Raji (cell line): ENCODE data around the gene VPS35.
A peak's percentile ranks its signal among the peaks of the same experiment; 100 is the strongest.

Experiments
- POLR2A ChIP-seq: IDR thresholded peaks from 2 replicates; pipeline ENCODE4 v1.6.1; 2011; ENCODE audit warnings: low read depth, low read length, control low read depth; ENCODE audit not compliant: insufficient read depth

The VPS35 gene

DNA sequence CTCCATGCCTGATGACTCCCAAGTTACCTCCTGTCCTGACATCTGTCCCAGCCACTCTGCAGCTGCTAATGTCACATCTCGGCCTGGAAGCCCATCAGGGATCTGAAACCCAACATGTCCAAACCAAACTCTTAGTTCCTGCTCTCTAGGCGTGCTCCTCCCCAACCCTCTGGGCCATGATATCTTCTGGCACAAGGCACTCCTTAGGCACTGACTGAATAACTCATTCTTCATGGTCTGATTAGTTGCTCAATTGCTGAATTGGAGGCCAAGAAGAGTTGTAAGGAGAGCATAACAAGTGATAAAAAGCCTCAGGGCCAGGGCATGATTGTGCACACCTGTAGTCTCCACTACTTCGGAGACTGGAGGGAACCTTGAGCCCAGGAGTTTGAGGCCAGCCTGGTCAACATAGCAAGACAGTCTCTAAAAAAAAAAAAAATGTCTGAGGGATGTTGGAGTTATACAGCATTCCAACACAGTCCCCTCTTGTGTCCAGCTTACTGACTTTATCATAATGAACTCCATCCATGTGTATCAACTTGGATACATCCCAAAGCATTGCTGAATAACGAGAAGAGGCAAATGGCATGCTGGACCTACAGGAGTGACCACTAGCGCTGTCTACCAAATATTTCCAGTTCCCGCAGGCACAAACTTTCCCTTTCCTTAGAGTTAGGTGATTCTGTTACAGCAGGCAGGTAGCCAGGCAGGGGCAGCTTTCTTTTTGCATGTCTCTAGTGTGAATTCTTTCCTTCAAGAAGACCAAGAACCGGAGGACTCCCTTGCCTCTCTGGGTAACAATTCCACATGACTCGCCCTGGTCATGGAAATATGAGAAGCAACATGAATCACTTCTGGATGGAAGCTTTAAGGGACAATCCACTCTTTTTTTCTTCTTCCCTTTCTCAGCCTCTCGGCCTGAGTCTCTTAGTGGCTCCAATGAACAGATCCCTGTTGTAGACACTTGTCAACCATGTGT is 49.7 kb downstream of the VPS35 start:
- no peak for TF ChIP-seq POLR2A

DNA sequence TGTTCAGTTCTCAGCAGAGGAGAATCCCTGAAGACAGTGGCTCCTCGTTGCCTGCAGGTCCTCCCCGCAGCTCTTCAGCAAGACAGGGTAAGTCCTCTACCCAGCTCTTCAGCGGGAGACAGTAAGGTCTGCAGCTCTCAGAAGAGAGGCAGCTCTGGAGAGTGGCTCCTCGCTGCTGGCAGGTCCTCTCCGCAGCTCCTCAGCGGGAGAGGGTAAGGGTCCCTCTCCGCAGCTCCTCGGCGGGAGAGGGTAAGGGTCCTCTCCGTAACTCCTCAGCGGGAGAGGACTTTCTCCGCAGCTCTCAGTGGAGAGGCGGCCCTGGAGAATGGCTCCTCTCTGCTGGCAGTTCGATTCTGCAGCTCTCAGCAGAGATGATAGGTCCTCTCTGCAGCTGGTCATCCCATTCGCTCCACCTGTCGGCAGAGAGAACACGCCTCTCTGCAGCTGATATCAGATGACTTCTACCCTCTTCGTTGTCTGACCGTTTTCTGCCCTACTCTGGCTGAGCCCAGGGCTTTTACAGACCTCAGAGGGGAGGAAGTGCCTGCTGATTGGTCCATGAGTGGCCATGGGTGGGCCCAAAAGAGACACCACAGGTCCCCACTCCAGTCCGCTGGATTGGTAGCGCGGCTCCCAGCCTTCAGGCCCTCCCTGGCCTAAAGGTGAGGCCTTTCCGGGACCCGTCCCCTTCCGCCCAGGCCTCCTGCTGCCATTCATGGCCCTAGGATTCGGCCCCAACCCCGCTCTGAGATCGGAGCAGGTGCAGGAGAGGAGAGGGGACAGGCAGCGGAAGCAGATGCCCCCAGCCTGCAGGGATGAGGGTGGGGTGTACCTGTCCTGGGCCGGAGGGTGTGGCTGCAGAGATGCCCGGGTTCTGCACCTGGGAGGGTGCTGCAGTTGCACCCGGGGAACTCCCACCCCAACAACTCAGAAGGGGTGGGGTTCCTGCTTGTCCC is 55.9 kb downstream of the VPS35 start:
- TF ChIP-seq POLR2A, result no peak

DNA sequence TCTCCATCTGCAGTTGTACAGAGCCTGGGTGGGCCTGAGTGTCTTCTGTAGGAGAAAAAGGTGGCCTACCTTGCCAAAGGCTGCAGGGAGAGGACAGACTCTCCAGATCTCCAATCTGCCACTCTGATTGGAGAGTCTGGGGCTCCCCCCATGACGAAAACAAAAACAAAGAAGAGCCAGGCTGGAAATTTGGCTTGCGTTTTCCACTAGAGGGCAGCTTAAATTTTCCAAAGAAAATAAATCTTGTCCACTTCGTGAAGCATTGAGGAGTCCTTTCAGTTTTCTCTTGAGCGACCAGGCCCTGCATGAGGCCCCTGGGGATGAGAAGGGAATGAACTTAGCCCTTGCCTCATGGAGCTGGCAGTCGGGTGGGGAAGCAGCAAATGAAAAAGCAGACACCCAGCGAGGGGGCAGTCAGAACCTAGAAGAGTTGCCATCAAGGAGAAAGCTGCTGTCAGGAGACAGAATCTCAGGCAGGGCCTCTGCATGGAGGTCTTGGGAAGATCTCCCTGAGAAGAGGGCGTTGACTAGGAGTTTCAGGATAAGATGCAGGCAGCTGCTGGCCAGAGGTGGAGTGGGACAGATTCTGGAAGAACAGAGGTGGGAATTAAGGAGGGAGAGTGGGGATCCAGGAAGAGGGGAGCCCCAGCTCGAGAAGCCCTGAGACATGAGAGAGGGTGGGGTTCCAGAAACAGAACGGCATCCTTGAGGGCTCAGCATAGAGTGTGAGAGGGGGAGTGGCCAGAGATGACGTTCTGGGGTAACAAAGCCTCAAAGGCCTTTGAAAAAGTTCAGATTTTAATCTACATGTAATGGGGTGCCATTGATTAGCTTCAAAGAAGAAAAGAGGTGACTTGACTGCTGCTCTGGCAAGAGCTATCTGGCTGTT is 59.4 kb downstream of the VPS35 start:
- no peak for TF ChIP-seq POLR2A

DNA sequence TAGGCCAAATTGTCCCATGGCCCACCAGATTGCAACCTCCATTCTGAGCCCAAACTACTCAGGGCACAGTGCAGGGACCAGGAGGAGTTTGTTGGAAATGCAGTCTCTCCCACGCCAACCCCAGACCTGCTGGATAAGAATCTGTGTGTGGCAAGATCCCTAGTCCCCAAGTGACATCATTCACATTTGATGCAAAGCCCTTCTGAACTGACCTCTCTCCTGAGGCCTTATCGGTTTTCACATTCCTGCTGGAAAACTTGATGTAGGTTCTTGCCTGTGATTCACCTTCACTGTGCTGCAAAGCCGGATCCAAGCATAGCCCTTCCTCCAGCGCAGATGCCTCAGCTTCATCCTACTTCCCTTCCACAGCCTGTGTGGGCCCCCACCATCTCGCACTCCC is 61.2 kb downstream of the VPS35 start:
- TF ChIP-seq POLR2A, result no peak

DNA sequence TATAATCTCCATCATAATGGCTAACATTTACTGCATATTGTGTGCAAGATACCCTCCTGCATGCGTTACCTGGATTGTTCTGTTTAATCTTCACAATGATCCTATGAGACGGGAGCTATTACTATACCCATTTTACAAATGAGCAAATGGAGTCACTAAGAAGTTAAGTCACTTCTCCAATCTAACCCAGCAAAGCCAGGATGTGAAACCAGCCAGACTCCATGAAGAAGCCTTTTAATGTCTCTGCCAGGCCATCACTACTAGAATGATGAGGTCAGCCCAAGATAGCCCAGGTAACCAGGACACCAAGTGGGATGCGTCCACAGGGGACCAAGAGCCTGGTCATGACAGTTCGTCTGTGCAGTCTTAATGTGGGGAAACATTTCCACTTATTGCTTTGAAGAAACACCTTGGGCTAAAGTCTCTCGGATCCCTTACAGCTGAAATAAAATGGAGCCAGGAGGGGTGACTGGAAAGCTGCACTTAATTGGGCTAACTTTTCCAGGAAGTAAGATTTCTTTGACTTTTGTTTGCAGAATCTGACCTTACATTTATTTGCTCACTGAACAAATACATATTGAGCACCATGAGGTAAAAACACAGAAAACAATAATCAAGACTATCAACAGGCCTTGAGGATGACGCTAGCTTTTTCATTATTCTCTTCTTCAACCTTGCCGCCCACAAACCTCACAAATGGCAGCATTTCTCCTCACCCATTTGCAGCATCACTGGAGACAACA is 66.9 kb downstream of the VPS35 start:
- TF ChIP-seq POLR2A, result no peak

DNA sequence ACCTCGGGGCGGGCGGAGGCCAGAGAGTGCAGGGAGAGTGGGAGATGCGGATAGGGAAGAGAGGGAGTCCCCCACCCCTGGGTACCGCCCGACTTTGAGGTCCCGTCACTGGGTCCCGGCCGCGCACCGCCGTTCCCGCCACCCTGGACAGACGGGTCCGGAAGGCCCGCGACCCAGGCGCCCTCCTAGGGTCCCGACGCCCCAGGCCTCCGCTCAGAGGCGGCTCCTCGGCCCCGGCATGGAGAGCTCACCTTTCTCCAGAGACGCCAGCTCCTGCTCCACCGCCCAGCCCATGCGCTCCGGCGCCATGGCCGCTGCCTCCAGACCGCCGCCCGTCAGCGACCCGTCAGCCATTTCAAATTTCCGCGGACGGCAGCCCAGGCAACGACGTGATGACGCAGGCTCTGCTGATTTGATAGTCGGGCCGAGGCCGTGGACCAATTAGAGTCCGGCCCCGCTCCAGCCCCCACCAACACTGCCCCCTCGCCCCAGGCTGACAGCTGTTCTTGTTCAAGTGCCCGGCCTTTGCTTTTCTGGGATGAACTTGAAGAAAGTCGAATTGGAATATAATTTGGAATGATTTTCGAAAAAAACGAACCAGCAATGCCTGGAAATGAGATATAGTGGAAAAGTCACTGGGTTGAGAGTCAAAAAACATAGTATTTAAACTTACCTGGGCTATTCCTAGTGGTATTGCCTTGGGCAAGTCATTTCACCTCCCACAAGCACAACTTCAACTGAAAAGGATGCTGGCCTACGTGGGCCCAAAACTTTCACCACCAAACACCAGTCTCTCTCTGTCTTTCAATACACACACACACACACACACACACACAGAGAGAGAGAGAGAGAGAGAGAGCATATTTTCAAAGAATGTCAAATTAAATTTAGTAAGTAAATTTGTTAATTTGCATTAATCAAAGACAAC is 67.7 kb downstream of the VPS35 start, which contains the start of gene SHCBP1:
Gene SHCBP1 (minus strand): TSS at position 374 of the 928 bp plus-strand sequence. CDS start 20 bp downstream, at position 354.
- TF ChIP-seq POLR2A, result peak; percentile 82

DNA sequence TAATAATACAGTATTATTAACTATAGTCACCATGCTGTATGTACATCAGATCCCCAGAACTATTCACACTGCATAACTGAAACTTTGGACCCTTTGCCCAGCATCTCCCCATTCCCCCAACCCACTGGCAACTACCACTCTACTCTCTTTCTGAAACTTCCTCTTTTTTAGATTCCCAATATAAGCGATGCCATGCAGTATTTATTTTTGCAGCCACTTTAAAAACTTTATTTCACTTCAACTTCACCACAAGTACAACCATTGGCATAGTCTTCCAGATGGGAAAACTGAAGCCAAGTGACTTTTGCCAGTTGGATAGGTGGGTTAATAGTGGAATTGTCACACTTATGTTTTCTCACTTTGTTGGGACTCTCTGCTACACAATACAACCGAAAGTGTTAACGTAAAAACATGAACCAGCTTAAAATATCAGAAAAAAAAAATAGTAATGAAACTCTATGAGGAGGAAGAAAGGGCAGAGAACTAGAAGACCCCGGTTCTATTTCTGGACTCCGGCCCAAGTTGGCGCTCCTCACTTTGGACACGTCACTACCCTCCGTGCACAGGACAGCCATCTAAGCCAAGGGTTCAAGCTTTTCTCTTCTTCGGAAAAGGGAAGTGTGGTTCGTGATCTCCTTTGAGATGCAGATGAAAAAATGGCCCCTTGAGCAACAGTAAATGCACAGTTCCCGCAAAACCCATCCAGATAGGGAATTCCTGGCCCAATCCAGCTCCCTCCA is 68.5 kb downstream of the VPS35 start:
- TF ChIP-seq POLR2A, result no peak

DNA sequence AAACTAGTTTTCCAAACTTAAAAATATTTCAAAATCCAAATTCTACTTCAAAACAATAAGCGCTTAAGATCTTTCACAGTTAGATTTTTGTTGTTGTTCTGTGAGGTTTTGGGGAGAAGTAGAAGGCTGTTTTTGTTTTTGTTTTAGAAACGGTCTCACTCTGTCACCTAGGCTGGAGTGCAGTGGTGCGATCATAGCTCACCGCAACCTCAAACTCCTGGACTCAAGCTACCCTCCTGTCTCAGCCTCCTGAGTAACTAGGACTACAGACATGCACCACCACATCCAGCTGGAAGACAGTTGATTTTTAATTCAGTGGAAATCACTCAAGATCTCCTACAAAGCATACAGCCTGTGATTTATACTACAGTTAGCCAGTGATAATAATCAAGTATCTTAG is 70.5 kb downstream of the VPS35 start:
- no peak for TF ChIP-seq POLR2A

DNA sequence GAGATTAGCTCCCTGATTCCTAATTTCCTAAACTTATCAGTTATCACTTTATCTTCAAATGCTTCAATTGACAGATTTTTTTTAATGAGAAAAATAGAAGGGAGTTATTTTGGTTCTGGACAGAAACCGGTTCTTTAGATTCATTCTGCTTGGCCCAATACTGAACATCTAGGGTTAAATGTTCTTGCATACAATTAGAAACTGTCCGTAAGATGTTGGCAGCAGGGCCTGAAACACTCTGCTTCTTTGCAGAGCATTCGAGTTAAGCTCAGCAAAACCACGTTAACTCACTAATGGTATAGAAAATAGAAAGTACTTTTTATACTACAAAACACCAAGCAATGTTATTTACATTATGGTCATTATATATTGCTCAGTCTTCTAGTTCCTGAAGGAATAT is 75.0 kb downstream of the VPS35 start:
- no peak for TF ChIP-seq POLR2A

DNA sequence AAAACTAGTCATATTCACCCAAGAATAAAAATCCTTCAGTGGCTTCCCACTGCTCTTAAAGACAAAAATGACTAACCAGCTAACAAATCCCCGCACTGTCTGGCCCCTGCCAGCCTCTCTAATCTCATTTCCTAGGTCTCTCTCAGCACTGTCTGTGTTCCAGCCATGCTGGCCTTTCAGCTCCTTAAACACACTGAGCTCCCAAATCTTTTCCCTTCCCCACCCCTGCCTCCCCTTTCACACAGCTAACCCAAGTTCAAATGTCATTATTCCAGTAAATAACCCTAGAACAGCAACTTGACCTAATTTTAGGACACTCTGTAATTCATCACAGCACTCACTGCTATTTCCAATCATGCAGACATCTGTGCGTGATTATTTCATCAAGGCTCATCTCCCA is 75.6 kb downstream of the VPS35 start:
- no peak for TF ChIP-seq POLR2A

DNA sequence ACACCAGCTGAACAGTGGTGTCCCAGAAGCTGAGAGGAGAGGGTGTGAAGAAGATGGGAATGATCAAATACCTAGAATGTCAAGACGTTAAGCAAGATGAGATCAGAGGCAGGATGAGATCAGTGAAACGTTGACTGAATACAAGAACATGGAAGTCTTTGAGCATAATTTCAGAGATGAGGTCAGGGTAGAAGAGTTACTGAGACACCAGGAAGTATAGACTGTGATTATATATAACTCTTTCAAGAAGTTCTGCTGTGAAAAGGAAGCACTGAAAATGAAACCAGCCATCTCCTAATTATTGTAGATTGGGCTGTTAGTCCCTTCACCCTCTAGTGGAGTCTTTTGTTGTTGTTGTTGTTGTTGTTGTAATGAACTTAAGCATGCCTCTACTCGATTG is 76.9 kb downstream of the VPS35 start:
- TF ChIP-seq POLR2A, result no peak

DNA sequence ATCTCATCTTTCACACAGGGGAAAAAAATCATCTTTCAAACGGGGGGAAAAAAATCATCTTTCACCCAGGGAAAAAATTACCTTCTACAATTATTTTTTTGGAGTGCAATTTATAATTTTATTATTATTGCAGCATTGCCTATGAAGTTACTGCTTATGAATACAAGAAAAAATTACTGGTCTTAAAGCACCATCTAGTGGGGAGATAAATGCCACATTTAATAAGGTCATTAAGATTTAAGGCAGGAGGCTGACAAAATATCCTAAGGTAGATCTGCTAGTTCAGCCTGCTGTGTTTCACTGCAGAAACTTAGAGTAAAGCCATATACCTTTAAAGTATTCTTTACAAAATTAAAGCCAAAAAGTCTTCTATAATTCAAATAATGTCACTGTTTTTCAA is 81.4 kb downstream of the VPS35 start:
- TF ChIP-seq POLR2A, result no peak

DNA sequence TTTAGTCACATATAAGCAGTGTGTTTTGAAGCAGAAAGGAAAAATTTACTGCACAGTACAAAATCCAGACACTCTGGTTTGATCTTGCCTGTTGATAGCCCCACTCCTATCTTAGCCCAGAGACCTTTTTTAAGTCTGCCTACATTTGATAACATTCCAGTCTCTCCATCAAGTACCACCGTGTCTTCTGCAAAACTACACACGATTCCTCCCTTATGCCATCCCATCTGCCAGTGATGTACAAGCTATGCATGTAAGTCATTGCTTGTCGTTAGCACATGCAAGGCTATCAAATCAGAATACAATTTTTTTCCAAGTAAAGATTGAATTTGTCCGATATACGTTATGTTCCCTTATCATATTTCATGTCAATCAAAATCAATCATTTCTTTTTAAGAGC is 82.7 kb downstream of the VPS35 start:
- no peak for TF ChIP-seq POLR2A
